ENCODE data around the gene GDI1. TPM values are rescaled to one million over a fixed set of nuclear protein-coding genes. Genes with fewer than 3 reads are reported as not detected.
A peak's percentile ranks its signal among the peaks of the same experiment; 100 is the strongest.
"Not testable (repeated sequence)": the region's sequence is repeated elsewhere in the genome, so short reads cannot be mapped to it uniquely, and the experiment has no call there.

The GDI1 gene
- 10 to 100 TPM; 59.7 to 86.2 (median 78.1) TPM for total RNA-seq

DNA sequence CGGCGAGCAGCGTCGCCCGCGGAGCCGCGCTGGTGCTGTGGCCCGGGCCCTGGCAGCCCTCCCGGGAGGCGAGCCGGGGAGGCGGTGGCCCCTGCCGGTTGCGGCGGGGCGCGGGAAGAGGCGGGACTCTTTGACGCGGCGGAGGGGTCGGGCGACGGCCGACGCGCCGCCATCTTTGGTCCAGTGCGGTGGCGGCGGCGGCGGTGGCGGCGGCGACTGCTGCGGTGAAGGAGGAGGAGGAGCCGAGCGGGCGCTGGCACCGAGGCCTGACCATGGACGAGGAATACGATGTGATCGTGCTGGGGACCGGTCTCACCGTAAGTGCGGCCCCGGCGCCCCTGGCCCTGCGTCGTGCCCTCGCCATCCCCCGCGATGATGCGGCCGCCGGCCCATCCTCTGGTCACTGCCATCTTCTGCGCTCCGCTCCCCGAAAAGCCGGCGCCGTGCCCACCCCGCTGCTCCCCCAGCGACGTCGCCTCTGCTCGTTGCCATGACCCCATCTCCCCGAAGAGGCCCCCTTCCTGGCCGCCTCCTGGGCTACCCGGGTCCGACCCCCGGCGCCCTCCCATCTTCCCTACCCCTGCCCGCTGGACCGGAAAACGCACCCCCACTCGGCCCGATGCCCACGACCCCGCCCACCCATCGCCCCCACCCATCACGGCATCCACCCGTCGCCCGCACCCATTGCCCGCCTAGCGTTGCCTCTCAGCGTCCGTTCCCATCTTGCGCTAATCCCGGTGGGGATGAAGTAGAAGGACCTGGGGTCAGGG lies at the start of gene GDI1:
Gene GDI1 (plus strand): TSS at position 172 of the 770 bp plus-strand sequence. CDS start 101 bp downstream, at position 273.
- intact Hi-C loops (cut with DNase I), result loop anchor here (5.0 kb wide), 1 partner anchor 50 kb away; the partner anchor contains the start of gene UBL4A
- peaks cover 3 to 10% of the 10 kb centered on the region in 2 donors for H3K36me3 ChIP-seq
- peak within 1 kb of the TSS; percentile 43 to 78 (median 66) for H3K27ac ChIP-seq
- TF ChIP-seq CTCF (IDR thresholded peaks at IDR 0.05), result no peak
- peak in 1 of 2 donors; percentile 59 for TF ChIP-seq POLR2A (IDR thresholded peaks at IDR 0.05)
- whole genome bisulfite sequencing, 2 donors, result 2% methylated on average over 9 of the region's 93 CpGs; no CpG with 5 or more reads in 1 of the 2 donors
- no peaks in the 10 kb centered on the region for H3K27me3 ChIP-seq
- H3K4me1 ChIP-seq, result peaks cover 4 to 6% of the 10 kb centered on the region in 2 donors
- no peaks in the 10 kb centered on the region for H3K9me3 ChIP-seq
- peak; percentile 57 to 59 for DNase-seq
- peak within 1 kb of the TSS in 1 of 3 donors; percentile 56 for H3K4me3 ChIP-seq (replicated peaks in 1 of 3)

GRCh38 chrX:154388094-154388493 lies 48.9 kb upstream of the GDI1 start:
- WGBS, 2 donors, result no CpG with 5 or more reads among the region's 20 CpGs
- H3K27ac ChIP-seq; H3K36me3 ChIP-seq; H3K4me3 ChIP-seq (replicated peaks in 1 of 3); H3K27me3 ChIP-seq; H3K4me1 ChIP-seq; intact Hi-C loops (cut with DNase I); DNase-seq; H3K9me3 ChIP-seq: not testable (repeated sequence)

DNA sequence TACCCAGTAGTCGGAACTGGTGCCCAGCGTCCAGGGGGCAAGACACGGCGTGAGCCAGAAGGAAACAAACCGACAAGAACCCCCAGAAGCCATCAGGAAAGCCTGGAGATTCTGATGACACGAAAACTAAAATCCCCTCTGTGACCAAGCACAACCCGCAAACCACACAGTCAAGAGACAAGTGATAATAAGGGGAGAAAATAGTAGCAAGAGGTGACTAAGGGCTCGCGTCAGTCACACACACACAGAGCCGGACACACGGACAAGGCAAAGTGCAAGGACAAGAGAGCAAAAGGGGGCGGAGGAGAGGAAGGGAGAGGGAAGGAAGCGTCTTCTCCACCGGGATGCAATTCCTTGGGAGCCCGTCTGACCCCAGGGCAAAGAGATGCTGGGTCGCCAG lies 48.3 kb upstream of the GDI1 start:
- H3K27me3 ChIP-seq; H3K36me3 ChIP-seq; DNase-seq; intact Hi-C loops (cut with DNase I); H3K9me3 ChIP-seq; H3K4me1 ChIP-seq; H3K4me3 ChIP-seq (replicated peaks in 1 of 3); H3K27ac ChIP-seq: not testable (repeated sequence)
- WGBS, 2 donors, result no CpG with 5 or more reads among the region's 16 CpGs

DNA sequence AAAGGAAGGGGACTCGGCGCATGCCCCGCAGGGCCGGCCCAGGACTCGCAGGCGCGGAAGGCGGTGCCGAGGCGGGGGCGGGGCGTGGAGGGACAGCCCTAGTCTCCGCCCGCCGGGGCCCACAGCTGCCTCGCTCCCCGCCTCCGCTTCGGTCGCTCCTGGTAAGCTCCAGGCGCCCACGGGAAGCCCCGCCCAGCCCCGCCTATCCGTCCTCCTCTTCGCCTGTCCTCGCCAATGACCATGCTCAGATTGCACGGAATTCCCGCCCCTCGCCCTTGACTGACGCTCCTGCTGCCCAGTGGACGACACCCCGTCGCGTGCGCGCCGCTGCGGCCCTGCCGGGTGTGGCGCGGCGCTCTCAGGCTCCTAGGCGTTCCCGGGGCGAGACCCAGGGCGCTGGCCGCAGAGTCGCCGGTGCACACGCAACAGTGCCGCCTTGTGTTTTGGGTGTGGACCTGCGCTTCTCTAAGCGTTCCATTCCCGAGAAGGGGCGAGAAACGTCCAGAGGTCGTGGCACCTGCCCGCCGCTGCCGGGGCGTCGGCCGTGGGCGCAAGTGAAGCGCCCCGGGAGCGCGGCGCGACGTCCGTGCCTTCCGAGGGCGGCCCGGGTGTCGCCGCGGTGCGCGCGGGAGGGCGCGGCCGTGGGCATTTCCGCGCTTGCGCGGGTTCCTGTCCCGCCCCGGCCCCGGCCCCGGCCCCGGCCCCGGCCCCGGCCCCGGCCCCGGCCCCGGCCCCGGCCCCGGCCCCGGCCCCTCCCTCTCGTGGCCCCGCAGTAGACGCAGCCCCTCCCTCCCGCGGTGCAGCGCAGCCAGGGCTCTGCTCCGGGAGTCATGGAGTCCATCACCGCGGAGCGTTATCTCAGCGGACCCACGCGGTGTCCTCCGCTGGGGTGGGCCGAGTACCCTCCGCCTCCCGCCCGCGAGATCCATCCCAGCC lies 46.9 kb upstream of the GDI1 start:
- H3K27ac ChIP-seq; intact Hi-C loops (cut with DNase I); H3K36me3 ChIP-seq; H3K4me3 ChIP-seq (replicated peaks in 1 of 3); H3K27me3 ChIP-seq; DNase-seq; H3K4me1 ChIP-seq; H3K9me3 ChIP-seq: not testable (repeated sequence)
- no CpG with 5 or more reads among the region's 121 CpGs for WGBS, 2 donors

DNA sequence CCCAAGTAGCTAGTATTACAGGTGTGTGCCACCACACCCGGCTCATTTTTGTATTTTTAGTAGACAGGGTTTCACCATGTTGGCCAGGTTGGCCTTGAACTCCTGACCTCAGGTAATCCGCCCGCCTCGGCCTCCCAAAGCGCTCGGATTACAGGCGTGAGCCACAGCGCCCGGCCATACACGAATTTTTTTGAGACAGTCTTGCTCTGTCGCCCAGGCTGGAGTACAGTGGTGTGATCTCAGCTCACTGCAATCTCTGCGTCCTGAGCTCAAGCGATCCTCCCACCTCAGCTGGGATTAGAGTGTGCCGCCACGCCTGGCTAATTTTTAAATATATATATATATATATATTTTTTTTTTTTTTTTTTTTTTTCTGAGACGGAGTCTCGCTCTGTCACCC lies 40.6 kb upstream of the GDI1 start:
- DNase-seq, result peak; percentile 27 to 36
- H3K36me3 ChIP-seq, result peaks cover 19 to 24% of the 10 kb centered on the region in 2 donors
- WGBS, 2 donors, result 70 to 84% methylated on average over 14 to 15 of the region's 17 CpGs
- H3K4me3 ChIP-seq (replicated peaks in 1 of 3); H3K9me3 ChIP-seq; intact Hi-C loops (cut with DNase I); H3K27me3 ChIP-seq; H3K4me1 ChIP-seq: not testable (repeated sequence)
- H3K27ac ChIP-seq, result peak overlapping the region in 2 of 3 donors; percentile 94 to 97

DNA sequence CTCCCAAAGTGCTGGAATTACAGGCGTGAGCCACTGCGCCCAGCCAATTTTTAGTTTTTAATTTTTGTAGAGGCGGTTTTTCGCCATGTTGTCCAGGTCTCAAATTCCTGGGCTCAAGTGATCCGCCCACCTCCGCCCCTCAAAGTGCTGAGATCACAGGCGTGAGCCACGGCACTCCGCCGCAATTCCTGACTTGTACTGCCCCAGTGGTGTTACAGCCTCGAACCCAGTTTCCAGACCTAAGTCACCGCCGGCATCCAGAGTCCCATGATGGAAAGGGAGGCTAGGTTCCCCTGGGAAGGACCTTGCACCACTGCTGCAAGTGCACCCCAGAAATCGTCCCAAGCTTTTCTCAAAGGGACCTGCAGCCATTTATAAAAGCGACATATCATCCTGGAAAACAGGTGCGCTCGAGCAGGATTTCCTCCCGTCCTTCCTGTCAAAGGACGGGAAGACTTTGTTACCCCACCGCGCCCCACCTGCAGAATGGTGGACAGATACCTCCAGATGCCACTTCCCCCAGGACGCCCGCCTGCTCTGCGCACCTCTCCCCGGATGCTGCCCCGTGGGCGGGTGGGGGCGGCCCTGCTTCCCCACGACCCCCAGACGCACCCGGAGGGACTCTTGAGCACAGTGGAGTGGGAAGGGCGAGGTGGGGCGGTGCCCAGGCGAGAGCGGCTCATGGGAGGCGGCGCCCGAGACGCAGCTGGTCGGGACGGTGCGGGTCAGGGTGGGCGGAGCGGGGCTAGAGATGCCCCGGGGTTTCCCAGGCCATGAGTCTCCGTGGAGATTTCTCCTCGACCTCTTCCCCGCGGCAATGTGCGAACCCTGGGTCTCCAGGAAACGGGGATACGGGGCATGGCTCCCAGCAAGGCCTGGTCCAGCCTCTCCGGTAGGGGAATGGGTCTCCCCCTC lies 39.7 kb upstream of the GDI1 start:
- peaks cover 9% of the 10 kb centered on the region in 2 donors for H3K4me1 ChIP-seq
- H3K4me3 ChIP-seq (replicated peaks in 1 of 3), result peak overlapping the region in 2 of 3 donors; percentile 39 to 42
- DNase-seq, result peak; percentile 78
- H3K27me3 ChIP-seq, result no peaks in the 10 kb centered on the region
- WGBS, 2 donors, result 3 to 6% methylated on average over 12 to 13 of the region's 53 CpGs
- no peaks in the 10 kb centered on the region for H3K9me3 ChIP-seq
- peaks cover 19 to 25% of the 10 kb centered on the region in 2 donors for H3K36me3 ChIP-seq
- peak overlapping the region; percentile 94 to 100 (median 97) for H3K27ac ChIP-seq
- intact Hi-C loops (cut with DNase I), result no loop called here
- TF ChIP-seq CTCF (IDR thresholded peaks at IDR 0.05), result no peak
- TF ChIP-seq POLR2A (IDR thresholded peaks at IDR 0.05), result peak; percentile 3 to 52

Data from thyroid gland (tissue), 4 donors.